Measurements from ENCODE around the gene ERAP2. TPM values are rescaled to one million over a fixed set of nuclear protein-coding genes. Genes with fewer than 3 reads are reported as not detected.

Gene ERAP2
- polyA plus RNA-seq, 1 experiment: 2.5 TPM

GRCh38 chr5:96932026-96932425, 55.7 kb downstream of the ERAP2 start:
- H3K4me3 ChIP-seq (ENCODE audit: low read depth, low read length): no peak overlapping the region
- no peaks in the 10 kb centered on the region; the same call in 1 of the 2 replicates for H3K9me3 ChIP-seq (ENCODE audit: control insufficient read depth, insufficient read depth, low read length)
- H3K27ac ChIP-seq (ENCODE audit: low read depth, low read length): no peak overlapping the region
- TF ChIP-seq CTCF (IDR thresholded peaks at IDR 0.05; ENCODE audit: low read depth, low read length): no peak
- CTCF ChIA-PET: interaction anchor here (1.2 kb wide), 1 partner anchor 63 kb away, joined by 4 read pairs; no protein-coding TSS in a partner anchor
- DNase-seq (ENCODE audit: low read depth, low spot score): no peak
- H3K27me3 ChIP-seq (ENCODE audit: control insufficient read depth, insufficient read depth, low read length): no peaks in the 10 kb centered on the region
- POLR2A ChIA-PET: no interaction called here

GRCh38 chr5:96933764-96934707, 57.7 kb downstream of the ERAP2 start:
- Histone ChIP-seq H3K27me3 (ENCODE audit: control insufficient read depth, insufficient read depth, low read length) (no peaks in the 10 kb centered on the region), H3K27ac (ENCODE audit: low read depth, low read length) (peak overlapping the region; percentile 97), H3K9me3 (ENCODE audit: control insufficient read depth, insufficient read depth, low read length) (no peaks in the 10 kb centered on the region; the same call in 1 of the 2 replicates), H3K4me3 (ENCODE audit: low read depth, low read length) (peak overlapping the region; percentile 88)
- ChIA-PET CTCF (interaction anchor here (1.4 kb wide), 1 partner anchor 65 kb away, joined by 5 read pairs; no protein-coding TSS in a partner anchor), POLR2A (interaction anchor here (0.5 to 0.9 kb wide), 2 partner anchors 231 to 501 kb away, joined by 3 read pairs; partner anchors contain the start of gene PCSK1)
- DNase-seq (ENCODE audit: low read depth, low spot score): peak; percentile 4
- TF ChIP-seq CTCF (IDR thresholded peaks at IDR 0.05; ENCODE audit: low read depth, low read length): no peak

DNA sequence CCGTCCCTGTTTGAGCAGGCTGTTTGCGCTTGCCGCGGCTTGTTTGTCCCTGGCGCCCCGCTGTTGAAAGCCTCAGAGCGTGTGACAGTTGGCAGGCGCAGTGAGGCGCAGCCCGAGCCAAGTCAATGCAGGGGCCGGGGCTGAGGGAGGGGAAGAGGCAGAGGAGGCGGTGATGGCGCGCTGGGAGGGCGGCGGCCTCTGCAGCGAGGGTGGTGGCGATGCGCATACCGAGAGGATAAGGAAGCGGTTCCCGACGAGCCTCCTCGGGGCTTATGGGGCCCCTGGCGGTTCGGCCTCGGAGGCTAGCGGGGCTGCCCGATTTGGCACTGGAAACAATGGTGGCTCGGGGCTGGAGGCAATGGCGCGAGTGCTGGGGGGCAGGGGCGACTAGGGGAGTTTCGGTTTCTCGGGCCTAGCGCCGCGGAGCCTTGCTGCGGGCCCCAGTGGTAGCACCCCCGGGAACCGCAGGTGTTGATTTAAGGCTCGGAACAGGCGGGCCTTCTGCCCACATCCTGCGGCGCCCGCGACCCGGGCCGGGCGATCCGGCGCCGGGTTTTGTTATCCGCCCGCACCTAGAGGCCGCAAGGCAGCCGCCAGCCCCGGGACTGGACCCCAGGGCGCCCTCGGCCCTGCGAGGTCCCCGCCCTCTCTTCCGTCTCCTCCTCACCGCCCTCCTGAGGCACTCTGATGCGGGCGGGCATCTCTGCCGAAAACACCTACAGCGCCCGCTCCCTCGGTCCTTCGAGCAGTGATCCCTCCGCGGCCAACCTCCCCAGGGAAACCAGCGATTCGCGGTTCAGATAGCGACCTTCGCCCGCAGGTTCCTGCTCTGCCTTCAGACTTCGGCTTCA, 58.6 kb downstream of the ERAP2 start:
- DNase-seq (ENCODE audit: low read depth, low spot score): peak; percentile 83
- peak; percentile 26; the same call in 1 of the 2 replicates for TF ChIP-seq CTCF (IDR thresholded peaks at IDR 0.05; ENCODE audit: low read depth, low read length)
- Histone ChIP-seq H3K4me3 (ENCODE audit: low read depth, low read length) (peak overlapping the region; percentile 88), H3K9me3 (ENCODE audit: control insufficient read depth, insufficient read depth, low read length) (no peaks in the 10 kb centered on the region; the same call in 1 of the 2 replicates), H3K27ac (ENCODE audit: low read depth, low read length) (peak overlapping the region; percentile 97), H3K27me3 (ENCODE audit: control insufficient read depth, insufficient read depth, low read length) (no peaks in the 10 kb centered on the region)
- POLR2A ChIA-PET: interaction anchor here (0.5 kb wide), 1 partner anchor 246 kb away, joined by 5 read pairs; no protein-coding TSS in a partner anchor
- CTCF ChIA-PET: no interaction called here

- H3K4me3 ChIP-seq (ENCODE audit: low read depth, low read length): peak within 1 kb of the TSS; percentile 88
- no peaks in the 10 kb centered on the region for H3K27me3 ChIP-seq (ENCODE audit: control insufficient read depth, insufficient read depth, low read length)
- H3K27ac ChIP-seq (ENCODE audit: low read depth, low read length): peak within 1 kb of the TSS; percentile 97
- no peaks in the 10 kb centered on the region; the same call in 1 of the 2 replicates for H3K9me3 ChIP-seq (ENCODE audit: control insufficient read depth, insufficient read depth, low read length)
- CTCF ChIA-PET: interaction anchor here (0.6 to 1.4 kb wide), 3 partner anchors 13 to 225 kb away, joined by 3 to 8 read pairs (median 5); no protein-coding TSS in a partner anchor
- POLR2A ChIA-PET: interaction anchor here (0.5 to 1.4 kb wide), 7 partner anchors 43 to 322 kb away, joined by 3 to 11 read pairs (median 3); partner anchors contain the start of gene ERAP1
- TF ChIP-seq CTCF (IDR thresholded peaks at IDR 0.05; ENCODE audit: low read depth, low read length): no peak
- peak; percentile 94 for DNase-seq (ENCODE audit: low read depth, low spot score)
These were observed 59.5 kb downstream of the ERAP2 start, which contains the start of gene LNPEP for GRCh38 chr5:96935559-96936430. Gene LNPEP, plus strand, starts transcription at chr5:96936080. Its CDS starts 76 bp downstream, at chr5:96936156.

Measured in AG04450 (cell line).